ENCODE data around the gene GALNT12. TPM values are rescaled to one million over a fixed set of nuclear protein-coding genes. Genes with fewer than 3 reads are reported as not detected.

The GALNT12 gene
- total and polyA plus RNA-seq, 2 experiments from 2014 or later = 13.9 to 16.4 TPM

DNA sequence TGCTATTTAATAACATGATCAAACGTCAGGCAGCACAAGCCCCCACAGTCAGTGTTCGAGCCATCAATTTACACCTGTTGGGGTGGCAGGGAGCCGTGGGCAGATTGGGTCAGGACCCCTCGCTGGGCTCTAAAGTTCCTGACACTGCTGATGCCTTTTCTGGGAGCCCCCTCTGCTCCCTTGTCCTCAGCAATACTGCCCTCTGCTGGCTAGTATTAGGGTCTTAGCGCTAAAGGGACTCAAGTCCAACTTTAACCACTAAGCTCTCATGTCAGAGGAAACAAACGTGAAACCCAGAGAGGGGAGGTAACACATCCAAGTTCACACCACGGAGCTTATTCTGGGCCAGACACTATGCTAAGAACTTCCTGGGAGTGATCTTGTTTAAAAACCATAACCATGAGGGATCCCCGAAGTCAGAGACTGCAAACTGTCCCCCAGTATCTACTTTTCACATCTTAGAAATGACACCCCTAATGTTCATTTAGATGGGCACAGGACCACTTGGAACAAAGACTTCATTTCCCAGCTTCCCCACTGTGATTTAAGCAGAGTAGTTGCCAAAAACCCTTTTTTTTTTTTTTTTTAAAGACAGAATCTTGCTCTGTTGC lies 31.5 kb upstream of the GALNT12 start:
- Histone ChIP-seq H3K9me2 (replicated peaks; ENCODE audit: insufficient read depth) (no peaks in the 10 kb centered on the region), H3K36me3 (replicated peaks; ENCODE audit: insufficient read depth, low read depth) (no peaks in the 10 kb centered on the region), H4K20me1 (ENCODE audit: insufficient read depth, poor library complexity, severe bottlenecking) (no peaks in the 10 kb centered on the region), H3K4me2 (no peak overlapping the region), H3K27ac (no peak overlapping the region), H3K4me3 (no peak overlapping the region), H2AFZ (no peak overlapping the region), H3K79me2 (no peaks in the 10 kb centered on the region), H3K4me1 (ENCODE audit: insufficient read depth) (peaks cover 16% of the 10 kb centered on the region), H3K9me3 (ENCODE audit: low read depth) (no peaks in the 10 kb centered on the region), H3K27me3 (no peaks in the 10 kb centered on the region)
- WGBS (ENCODE audit: low lambda C conversion rate, missing lambda C conversion rate) = 43% methylated on average over 8 of the region's 8 CpGs
- DNase-seq (ENCODE audit: low spot score) = peak; percentile 86
- TF ChIP-seq, protein P1, sequence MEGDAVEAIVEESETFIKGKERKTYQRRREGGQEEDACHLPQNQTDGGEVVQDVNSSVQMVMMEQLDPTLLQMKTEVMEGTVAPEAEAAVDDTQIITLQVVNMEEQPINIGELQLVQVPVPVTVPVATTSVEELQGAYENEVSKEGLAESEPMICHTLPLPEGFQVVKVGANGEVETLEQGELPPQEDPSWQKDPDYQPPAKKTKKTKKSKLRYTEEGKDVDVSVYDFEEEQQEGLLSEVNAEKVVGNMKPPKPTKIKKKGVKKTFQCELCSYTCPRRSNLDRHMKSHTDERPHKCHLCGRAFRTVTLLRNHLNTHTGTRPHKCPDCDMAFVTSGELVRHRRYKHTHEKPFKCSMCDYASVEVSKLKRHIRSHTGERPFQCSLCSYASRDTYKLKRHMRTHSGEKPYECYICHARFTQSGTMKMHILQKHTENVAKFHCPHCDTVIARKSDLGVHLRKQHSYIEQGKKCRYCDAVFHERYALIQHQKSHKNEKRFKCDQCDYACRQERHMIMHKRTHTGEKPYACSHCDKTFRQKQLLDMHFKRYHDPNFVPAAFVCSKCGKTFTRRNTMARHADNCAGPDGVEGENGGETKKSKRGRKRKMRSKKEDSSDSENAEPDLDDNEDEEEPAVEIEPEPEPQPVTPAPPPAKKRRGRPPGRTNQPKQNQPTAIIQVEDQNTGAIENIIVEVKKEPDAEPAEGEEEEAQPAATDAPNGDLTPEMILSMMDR (IDR thresholded peaks at IDR 0.05; ENCODE audit: poor library complexity) = peak; percentile 73
- no peak for TF ChIP-seq EZH2 (IDR thresholded peaks at IDR 0.05; ENCODE audit: borderline replicate concordance)

DNA sequence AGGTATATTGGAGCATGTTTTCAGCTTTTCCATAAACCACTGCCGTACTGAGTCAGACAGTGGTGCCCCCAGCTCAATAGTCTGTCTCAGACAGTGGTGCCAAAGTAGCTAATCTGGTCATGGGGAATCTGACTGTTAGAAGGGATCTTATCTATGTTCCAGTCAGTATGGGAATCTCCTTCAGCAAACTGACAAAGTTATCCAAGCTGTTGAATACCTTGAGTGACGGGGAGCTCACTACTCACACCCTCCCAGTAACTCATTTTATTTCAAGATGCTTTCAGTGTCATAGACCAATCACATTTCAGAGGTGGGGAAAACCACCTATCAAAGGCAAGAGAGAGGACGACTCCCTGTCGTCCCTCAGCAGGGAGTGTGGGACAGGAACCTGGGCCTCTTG lies 29.9 kb upstream of the GALNT12 start:
- Histone ChIP-seq H3K9me2 (replicated peaks; ENCODE audit: insufficient read depth) (no peaks in the 10 kb centered on the region), H4K20me1 (ENCODE audit: insufficient read depth, poor library complexity, severe bottlenecking) (no peaks in the 10 kb centered on the region), H3K9me3 (ENCODE audit: low read depth) (no peaks in the 10 kb centered on the region), H3K4me3 (no peak overlapping the region), H3K4me1 (ENCODE audit: insufficient read depth) (peaks cover 26% of the 10 kb centered on the region), H3K4me2 (no peak overlapping the region), H3K79me2 (no peaks in the 10 kb centered on the region), H3K36me3 (replicated peaks; ENCODE audit: insufficient read depth, low read depth) (no peaks in the 10 kb centered on the region), H3K27me3 (no peaks in the 10 kb centered on the region), H3K27ac (peak overlapping the region; percentile 94), H2AFZ (no peak overlapping the region)
- no peak for DNase-seq (ENCODE audit: low spot score)
- TF ChIP-seq EZH2phosphoT487 (IDR thresholded peaks at IDR 0.05; ENCODE audit: low read depth, severe bottlenecking, unreplicated experiment) = no peak
- TF ChIP-seq EZH2 (IDR thresholded peaks at IDR 0.05; ENCODE audit: borderline replicate concordance) = no peak
- TF ChIP-seq, protein P1 (IDR thresholded peaks at IDR 0.05; ENCODE audit: poor library complexity) = no peak
- whole genome bisulfite sequencing (ENCODE audit: low lambda C conversion rate, missing lambda C conversion rate) = 89% methylated on average over 4 of the region's 4 CpGs

DNA sequence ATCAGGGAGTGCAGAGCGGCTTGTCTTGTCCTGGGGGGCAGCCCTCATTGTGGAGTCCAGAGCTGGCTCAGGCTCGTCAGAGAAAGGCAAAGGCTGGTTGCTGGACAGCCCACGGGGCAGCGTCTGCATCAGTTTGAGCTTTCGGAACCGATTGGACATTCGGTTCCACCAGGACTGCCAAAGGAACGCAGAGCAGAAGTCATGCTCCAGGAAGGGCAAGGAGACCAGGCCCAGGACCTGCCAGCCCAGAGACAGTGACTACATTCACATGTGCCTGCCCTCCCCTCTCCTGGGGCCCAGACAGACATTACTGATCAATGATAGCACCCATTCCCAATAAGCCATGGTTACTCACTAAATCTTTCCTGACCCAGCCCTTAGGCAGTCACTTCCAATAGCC lies 29.2 kb upstream of the GALNT12 start:
- WGBS (ENCODE audit: low lambda C conversion rate, missing lambda C conversion rate) = 96% methylated on average over 8 of the region's 8 CpGs
- Histone ChIP-seq H4K20me1 (ENCODE audit: insufficient read depth, poor library complexity, severe bottlenecking) (no peaks in the 10 kb centered on the region), H2AFZ (no peak overlapping the region), H3K4me2 (no peak overlapping the region), H3K36me3 (replicated peaks; ENCODE audit: insufficient read depth, low read depth) (no peaks in the 10 kb centered on the region), H3K4me3 (no peak overlapping the region), H3K4me1 (ENCODE audit: insufficient read depth) (peaks cover 32% of the 10 kb centered on the region), H3K27ac (peak overlapping the region; percentile 94), H3K9me3 (ENCODE audit: low read depth) (no peaks in the 10 kb centered on the region), H3K9me2 (replicated peaks; ENCODE audit: insufficient read depth) (no peaks in the 10 kb centered on the region), H3K27me3 (no peaks in the 10 kb centered on the region), H3K79me2 (no peaks in the 10 kb centered on the region)
- no peak for DNase-seq (ENCODE audit: low spot score)
- no peak for TF ChIP-seq EZH2 (IDR thresholded peaks at IDR 0.05; ENCODE audit: borderline replicate concordance)
- TF ChIP-seq, protein P1 (IDR thresholded peaks at IDR 0.05; ENCODE audit: poor library complexity) = no peak
- no peak for TF ChIP-seq EZH2phosphoT487 (IDR thresholded peaks at IDR 0.05; ENCODE audit: low read depth, severe bottlenecking, unreplicated experiment)

All from hepatocyte (in vitro differentiated cells).